Measurements from ENCODE around the gene NME8.
"Not testable (repeated sequence)": the region's sequence is repeated elsewhere in the genome, so short reads cannot be mapped to it uniquely, and the experiment has no call there.

The NME8 gene

GRCh38 chr7:37848297-37848696, at the start of gene NME8:
Gene NME8, plus strand, starts transcription at chr7:37848597. Its CDS starts 1,670 bp downstream, at chr7:37850267.
- no peak within 1 kb of the TSS for H3K4me3 ChIP-seq (ENCODE audit: control insufficient read depth, low read depth, low read length)
- TF ChIP-seq CTCF (conservative IDR thresholded peaks at IDR 0.05; ENCODE audit: control insufficient read depth, insufficient read depth, low read depth, low read length), result no peak
- DNase-seq (ENCODE audit: low read depth), result no peak

GRCh38 chr7:37806152-37806551, 42.2 kb upstream of the NME8 start:
- no peak for TF ChIP-seq CTCF (conservative IDR thresholded peaks at IDR 0.05; ENCODE audit: control insufficient read depth, insufficient read depth, low read depth, low read length)
- DNase-seq (ENCODE audit: low read depth), result no peak
- no peak overlapping the region for H3K4me3 ChIP-seq (ENCODE audit: control insufficient read depth, low read depth, low read length)

- H3K4me3 ChIP-seq (ENCODE audit: control insufficient read depth, low read depth, low read length); DNase-seq (ENCODE audit: low read depth): not testable (repeated sequence)
Observed at GRCh38 chr7:37812161-37812580, 36.2 kb upstream of the NME8 start.

GRCh38 chr7:37815671-37816371, 32.6 kb upstream of the NME8 start:
- no peak for DNase-seq (ENCODE audit: low read depth)
- no peak overlapping the region for H3K4me3 ChIP-seq (ENCODE audit: control insufficient read depth, low read depth, low read length)
- no peak for TF ChIP-seq CTCF (conservative IDR thresholded peaks at IDR 0.05; ENCODE audit: control insufficient read depth, insufficient read depth, low read depth, low read length)

- TF ChIP-seq CTCF (conservative IDR thresholded peaks at IDR 0.05; ENCODE audit: control insufficient read depth, insufficient read depth, low read depth, low read length), result no peak
- DNase-seq (ENCODE audit: low read depth), result no peak
- H3K4me3 ChIP-seq (ENCODE audit: control insufficient read depth, low read depth, low read length), result no peak overlapping the region
Observed at GRCh38 chr7:37816922-37817590, 31.3 kb upstream of the NME8 start.

GRCh38 chr7:37817591-37817960, 30.8 kb upstream of the NME8 start:
- no peak for DNase-seq (ENCODE audit: low read depth)
- no peak for TF ChIP-seq CTCF (conservative IDR thresholded peaks at IDR 0.05; ENCODE audit: control insufficient read depth, insufficient read depth, low read depth, low read length)
- no peak overlapping the region for H3K4me3 ChIP-seq (ENCODE audit: control insufficient read depth, low read depth, low read length)

GRCh38 chr7:37817996-37818720, 30.2 kb upstream of the NME8 start:
- DNase-seq (ENCODE audit: low read depth), result peak; percentile 6
- no peak for TF ChIP-seq CTCF (conservative IDR thresholded peaks at IDR 0.05; ENCODE audit: control insufficient read depth, insufficient read depth, low read depth, low read length)
- H3K4me3 ChIP-seq (ENCODE audit: control insufficient read depth, low read depth, low read length), result no peak overlapping the region

All from fibroblast of mammary gland (primary cell).